ENCODE measurements around the gene RPL19.

The RPL19 gene

DNA sequence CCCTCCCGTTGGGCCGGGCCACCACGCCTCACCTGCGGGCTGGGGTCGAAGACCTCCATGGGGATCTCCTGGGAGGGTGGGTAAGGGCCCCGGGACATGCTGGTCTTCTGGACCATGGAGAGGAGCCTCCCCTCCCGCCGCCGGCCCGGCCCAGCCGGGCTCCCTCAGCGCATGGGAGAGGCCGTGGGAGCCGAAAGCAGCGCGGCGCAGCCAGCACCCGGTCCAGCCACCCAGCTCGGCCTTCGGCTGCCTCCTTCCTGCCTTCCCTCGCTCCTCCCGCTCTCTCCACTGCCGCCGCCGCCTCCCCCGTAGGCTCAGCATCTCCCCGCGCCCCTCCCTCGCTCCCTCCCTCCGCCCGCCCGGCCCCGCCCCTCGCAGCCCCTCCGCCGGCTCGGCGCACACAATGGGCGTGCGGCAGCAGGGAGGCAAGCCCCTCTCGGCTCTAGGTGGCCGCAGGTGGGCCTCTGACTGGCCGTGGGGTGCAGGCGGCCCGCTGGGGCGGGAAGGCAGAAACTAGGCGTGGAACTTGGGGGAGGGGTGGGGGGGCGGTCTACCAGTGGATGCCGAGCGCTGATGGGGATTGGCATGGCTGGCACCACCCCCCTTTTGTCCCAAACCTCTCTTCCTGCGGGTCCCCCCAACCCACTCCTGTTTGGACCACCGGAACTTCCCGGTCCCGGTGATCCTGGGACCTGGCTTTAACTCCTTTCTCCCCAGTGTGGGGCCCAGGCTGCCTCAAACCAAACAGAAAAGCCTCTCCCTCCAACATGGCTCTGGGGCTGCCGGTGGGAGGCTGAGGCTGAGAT is 2.5 kb upstream of the RPL19 start, which contains the start of gene CACNB1:
TSS of gene CACNB1 (minus strand) at position 290 of the 806 bp plus-strand sequence. CDS start at position 116, 174 bp downstream.
- FAIRE-seq, result no peak
- peak; percentile 96 for DNase-seq (ENCODE audit: insufficient read length, low spot score)
- TF ChIP-seq, protein P1, sequence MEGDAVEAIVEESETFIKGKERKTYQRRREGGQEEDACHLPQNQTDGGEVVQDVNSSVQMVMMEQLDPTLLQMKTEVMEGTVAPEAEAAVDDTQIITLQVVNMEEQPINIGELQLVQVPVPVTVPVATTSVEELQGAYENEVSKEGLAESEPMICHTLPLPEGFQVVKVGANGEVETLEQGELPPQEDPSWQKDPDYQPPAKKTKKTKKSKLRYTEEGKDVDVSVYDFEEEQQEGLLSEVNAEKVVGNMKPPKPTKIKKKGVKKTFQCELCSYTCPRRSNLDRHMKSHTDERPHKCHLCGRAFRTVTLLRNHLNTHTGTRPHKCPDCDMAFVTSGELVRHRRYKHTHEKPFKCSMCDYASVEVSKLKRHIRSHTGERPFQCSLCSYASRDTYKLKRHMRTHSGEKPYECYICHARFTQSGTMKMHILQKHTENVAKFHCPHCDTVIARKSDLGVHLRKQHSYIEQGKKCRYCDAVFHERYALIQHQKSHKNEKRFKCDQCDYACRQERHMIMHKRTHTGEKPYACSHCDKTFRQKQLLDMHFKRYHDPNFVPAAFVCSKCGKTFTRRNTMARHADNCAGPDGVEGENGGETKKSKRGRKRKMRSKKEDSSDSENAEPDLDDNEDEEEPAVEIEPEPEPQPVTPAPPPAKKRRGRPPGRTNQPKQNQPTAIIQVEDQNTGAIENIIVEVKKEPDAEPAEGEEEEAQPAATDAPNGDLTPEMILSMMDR (IDR thresholded peaks at IDR 0.05; ENCODE audit: insufficient read depth, missing control alignments), result no peak

DNA sequence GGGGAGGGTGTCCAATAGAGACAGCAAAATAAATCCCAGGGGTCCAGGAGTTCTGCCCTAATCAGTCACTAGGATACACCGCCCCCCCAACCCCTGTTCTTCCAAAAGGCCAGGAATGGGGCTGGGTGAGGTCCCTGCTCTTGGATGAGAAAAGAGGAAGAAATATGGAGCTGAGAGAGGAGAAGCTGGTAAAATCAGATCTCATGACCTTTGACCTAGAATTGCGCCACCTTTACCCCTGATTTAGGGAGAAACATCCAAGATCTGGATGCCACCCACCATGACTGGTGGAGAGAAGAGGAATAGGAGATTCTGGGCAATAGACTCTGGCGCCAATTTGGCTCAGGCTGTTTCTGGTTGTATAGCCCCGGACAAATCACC is 1.9 kb upstream of the RPL19 start:
- no peak for DNase-seq (ENCODE audit: insufficient read length, low spot score)
- TF ChIP-seq, protein P1 (IDR thresholded peaks at IDR 0.05; ENCODE audit: insufficient read depth, missing control alignments), result no peak

DNA sequence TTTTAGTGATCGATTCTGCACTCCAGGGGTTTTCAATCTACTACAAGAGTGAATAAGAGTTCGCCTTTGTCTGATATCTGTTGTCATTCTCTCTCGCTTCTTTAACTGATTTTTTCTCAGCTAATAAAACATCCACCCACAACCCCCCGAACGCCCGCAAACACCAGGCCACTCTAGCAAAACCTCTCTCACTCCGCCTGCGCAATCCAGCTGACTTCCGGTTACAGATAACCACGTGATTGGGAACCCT is 338 bp upstream of the RPL19 start:
- FAIRE-seq (no peak), DNase-seq (ENCODE audit: insufficient read length, low spot score) (peak; percentile 94)
- TF ChIP-seq, protein P1 (IDR thresholded peaks at IDR 0.05; ENCODE audit: insufficient read depth, missing control alignments), result no peak

More for the DNA sequence above, 1.9 kb upstream of the RPL19 start:
- no peak for FAIRE-seq

DNA sequence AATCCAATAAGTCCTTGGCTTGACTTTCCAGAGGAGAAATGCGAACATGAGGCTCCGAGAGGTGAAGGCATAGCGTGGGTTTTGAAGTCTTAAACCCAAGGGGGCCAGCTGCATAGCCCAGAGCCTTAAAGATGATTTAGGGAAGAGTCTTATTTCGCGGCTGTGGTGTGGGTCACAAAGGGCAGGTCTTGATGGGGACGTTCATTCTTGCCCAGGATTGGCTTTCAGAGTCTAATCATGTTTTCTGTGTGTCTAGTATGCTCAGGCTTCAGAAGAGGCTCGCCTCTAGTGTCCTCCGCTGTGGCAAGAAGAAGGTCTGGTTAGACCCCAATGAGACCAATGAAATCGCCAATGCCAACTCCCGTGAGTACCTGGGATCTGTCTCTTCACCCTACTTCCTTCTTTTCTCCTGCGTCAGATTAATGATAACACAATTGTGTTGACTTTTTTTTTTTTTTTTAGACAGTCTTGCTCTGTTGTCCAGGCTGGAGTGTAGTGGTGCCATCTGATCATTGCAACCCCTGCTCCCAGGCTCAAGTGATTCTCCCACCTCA is 951 bp downstream of the RPL19 start:
- FAIRE-seq, result no peak
- DNase-seq (ENCODE audit: insufficient read length, low spot score), result no peak
- TF ChIP-seq, protein P1 (IDR thresholded peaks at IDR 0.05; ENCODE audit: insufficient read depth, missing control alignments), result no peak

DNA sequence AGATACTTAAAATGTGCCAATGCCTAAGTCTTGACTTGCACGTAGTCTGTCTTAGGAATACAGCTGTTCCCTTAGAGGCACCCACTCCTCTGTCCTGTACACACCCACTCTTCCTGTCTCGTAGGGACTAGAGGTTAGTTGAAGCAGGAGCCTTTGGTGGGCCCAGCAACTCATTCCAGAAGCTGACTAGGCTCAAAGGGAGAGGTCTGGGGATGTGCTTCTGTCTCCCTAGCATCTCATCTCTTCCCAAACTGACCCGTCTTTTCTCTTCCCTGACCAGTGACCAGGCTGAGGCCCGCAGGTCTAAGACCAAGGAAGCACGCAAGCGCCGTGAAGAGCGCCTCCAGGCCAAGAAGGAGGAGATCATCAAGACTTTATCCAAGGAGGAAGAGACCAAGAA is 4.2 kb downstream of the RPL19 start:
- no peak for FAIRE-seq
- DNase-seq (ENCODE audit: insufficient read length, low spot score), result no peak
- TF ChIP-seq, protein P1 (IDR thresholded peaks at IDR 0.05; ENCODE audit: insufficient read depth, missing control alignments), result no peak

DNA sequence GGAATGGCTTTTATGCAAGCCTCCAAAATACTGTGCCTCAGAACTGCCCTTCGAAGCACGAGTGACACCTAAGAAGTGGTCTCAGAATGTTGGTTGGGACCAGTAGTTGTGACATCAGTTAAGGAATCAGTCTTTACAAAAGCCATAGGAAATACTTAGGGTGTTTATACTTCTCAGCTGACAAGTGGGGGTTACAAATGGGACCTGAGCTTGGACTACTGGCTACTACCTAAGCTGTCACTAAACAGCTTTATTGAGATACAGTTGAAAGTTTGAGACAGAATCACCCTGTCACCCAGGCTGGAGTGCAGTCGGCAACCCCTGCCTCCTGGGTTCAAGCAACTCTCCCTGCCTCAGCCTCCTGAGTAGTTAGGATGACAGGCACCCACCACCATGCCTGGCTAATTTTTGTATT is 5.0 kb downstream of the RPL19 start:
- TF ChIP-seq, protein P1 (IDR thresholded peaks at IDR 0.05; ENCODE audit: insufficient read depth, missing control alignments), result no peak
- FAIRE-seq, result no peak
- no peak for DNase-seq (ENCODE audit: insufficient read length, low spot score)

DNA sequence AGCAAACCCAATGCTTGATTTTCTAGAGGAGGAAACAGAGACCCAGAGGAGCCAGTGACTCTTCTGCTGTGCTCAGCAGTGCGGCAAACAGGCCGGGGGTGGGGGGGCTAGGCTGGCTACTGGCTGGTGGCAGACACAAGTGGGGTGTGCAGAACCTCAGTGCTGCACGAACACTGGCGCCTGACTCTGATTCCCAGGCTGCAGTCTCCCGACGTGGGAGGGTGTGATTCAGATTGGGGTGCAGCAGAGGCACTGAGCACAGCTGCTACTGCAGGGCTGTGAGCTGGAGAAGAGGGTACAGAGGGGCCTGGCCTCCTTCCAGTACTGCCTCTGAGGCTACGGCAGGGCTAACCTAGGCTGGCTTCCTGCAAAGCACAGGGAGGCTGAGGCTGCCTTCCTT is 8.1 kb downstream of the RPL19 start:
- TF ChIP-seq, protein P1 (IDR thresholded peaks at IDR 0.05; ENCODE audit: insufficient read depth, missing control alignments), result no peak
- DNase-seq (ENCODE audit: insufficient read length, low spot score), result no peak
- FAIRE-seq, result no peak

Data from D721Med (cell line).